Measurements from ENCODE around the gene ING5.
"Not testable (repeated sequence)": the region's sequence is repeated elsewhere in the genome, so short reads cannot be mapped to it uniquely, and the experiment has no call there.

The ING5 gene

DNA sequence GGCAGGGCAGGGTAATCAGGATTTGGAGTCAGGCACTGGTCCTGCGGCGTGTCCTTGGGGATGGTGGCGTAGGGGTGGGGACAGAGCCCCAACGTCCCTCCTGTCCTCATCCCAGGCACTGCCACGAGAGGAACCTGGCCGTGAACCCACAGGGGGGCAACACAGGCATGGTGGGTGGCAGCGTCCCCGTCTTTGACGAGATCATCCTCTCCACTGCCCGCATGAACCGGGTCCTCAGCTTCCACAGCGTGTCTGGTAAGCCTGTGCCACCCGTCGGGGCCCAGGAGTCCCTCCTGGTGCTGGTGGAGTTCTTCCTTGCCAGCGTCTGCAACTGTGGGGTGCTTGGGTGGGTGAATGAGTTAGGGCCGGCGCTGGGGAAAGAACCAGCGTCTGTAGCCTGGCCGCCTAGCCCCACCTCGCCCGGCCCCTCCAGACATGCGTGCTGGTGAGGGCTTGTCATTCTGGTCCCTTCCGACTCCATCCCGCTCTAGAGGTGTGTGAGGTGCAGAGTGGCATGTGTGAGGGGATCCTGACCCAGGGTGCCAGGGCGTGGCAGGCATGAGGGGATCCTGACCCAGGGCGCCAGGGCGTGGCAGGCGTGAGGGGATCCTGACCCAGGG lies 40.6 kb downstream of the ING5 start:
- no peak for DNase-seq

DNA sequence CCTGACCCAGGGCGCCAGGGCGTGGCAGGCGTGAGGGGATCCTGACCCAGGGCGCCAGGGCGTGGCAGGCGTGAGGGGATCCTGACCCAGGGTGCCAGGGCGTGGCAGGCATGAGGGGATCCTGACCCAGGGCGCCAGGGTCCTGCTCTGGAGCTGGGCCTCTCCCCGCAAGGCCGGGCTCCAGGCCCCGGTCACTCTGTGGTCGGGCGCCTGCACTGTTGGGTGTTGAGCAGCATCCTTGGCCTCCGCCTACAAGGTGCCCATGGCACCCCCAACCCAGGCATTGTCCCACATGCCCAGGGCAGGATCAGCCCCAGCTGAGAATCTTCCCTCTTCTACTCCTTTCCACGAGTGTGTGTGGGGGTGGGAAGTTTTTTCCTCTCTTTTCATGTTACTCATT lies 41.2 kb downstream of the ING5 start:
- not testable (repeated sequence) for DNase-seq

DNA sequence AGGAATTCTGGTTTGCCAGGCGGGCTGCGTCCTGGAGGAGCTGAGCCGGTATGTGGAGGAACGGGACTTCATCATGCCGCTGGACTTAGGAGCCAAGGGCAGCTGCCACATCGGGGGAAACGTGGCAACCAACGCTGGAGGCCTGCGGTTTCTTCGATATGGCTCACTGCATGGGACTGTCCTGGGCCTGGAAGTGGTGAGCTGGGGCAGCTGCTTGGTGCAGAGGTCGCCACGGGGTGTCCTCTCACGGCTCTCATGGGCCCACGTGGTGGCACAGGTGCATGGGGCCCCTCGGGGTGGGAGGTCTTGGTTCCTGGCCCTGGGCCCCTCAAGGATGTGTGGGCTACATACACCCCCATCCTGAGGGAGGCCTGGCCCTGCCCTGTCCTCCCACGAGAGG lies 41.8 kb downstream of the ING5 start:
- DNase-seq = no peak

DNA sequence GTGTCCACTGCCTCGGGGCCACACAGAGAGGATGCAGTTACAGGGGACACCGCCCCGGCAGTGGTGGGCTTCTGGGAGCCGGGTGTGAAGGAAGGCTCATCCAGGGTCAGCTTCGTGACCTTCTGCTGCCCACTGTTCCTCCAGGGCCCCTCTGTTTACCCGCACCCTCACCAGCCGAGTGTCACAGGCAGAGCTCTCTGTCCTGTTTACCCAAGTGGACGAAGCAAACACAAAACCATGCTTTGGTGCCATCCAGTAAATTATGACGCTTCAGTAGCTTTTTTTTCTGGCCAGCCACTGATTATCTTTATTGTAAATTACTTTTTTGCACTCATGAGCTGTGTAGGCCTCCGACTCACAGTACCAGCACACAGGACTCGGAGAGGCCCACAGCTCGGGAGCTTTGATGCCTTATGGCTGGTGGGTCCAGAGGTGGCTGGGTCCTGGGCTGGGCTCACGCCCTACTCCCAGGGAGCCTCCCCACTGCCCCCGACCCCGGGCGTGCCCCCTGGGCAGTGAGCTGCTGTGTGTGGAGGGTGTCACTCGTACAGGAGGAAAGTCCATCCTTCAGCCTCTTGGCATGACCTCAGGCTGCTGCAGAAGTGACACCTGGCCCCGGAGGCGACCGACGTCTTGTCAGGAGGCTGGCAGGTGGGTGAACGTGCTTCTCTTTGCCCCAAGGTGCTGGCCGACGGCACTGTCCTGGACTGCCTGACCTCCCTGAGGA lies 42.4 kb downstream of the ING5 start:
- no peak for DNase-seq

DNA sequence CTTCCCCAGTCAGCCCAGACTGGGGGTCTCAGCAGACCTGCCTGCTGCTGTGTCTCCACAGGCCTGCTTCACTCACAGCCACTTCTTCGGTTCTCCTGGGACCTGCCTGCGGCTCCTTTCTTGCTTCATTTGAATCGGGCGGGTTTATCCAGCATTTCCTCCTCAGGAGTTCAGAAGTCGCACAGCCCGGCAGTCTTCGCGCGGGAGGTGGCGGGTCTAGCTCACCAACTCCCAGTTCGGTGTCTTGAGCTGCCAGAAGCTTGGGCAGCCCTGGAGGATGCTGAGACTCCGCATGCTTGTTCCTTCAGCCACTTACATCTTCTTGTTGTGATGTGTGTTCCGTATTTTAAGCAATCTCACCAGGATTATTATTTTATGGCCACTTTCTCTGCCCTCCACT lies 43.4 kb downstream of the ING5 start:
- no peak for DNase-seq

DNA sequence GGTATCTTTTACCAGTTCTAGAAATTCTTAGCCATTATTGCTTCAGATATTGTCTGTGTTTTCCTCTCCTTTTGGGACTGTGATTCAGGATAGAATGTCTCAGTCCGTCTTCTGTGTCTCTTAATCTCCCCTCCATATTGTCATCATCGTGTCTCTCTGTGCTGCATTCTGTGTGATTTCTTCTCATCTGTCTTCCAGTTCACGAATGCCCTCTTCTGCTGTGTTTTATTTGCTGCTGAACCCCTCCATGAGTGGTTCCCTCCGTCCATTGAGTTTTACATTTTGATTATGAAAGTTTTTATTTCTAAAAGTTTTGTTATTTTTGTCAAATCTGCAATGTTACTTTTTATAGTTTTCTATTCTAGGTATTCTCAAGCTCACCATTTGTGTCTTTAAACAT lies 44.2 kb downstream of the ING5 start:
- no peak for DNase-seq

DNA sequence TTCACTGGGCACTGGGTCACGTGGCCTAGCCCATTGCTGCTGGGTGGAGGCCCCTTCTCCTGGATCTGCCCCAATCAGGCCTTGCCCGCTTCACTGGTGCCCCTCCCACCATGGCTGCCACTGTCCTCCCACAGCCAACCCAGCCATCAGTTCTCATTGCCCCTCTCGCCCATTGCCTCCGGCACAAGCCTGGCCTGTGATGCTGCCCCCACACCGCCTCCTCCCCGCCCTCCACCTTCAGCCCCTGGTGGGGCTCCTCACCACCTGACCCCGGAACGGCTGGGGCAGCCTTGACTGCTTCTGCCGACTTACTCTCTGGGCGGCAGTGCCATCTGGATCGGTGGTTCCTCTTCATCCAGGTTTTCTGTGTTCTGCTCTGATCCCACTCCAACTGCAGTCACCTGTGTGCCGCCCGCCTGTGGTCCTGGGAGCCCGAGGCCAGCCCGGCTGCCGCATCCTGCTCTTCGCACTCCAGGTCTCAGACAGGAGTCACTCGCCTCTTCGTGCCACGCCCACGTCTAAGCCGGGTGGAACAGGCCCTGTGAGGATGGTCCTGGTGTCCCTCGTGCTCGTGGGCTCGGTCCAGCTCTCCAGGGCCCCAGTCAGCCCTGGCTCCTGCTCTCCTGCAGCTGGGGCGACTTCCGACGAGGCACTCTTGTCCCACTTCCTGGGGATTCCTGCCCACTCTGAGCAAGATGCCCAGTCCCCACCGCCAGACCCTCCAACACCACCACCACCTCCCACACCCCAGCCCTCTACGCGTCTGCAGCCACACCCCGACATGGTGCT lies 46.8 kb downstream of the ING5 start:
- DNase-seq = no peak

DNA sequence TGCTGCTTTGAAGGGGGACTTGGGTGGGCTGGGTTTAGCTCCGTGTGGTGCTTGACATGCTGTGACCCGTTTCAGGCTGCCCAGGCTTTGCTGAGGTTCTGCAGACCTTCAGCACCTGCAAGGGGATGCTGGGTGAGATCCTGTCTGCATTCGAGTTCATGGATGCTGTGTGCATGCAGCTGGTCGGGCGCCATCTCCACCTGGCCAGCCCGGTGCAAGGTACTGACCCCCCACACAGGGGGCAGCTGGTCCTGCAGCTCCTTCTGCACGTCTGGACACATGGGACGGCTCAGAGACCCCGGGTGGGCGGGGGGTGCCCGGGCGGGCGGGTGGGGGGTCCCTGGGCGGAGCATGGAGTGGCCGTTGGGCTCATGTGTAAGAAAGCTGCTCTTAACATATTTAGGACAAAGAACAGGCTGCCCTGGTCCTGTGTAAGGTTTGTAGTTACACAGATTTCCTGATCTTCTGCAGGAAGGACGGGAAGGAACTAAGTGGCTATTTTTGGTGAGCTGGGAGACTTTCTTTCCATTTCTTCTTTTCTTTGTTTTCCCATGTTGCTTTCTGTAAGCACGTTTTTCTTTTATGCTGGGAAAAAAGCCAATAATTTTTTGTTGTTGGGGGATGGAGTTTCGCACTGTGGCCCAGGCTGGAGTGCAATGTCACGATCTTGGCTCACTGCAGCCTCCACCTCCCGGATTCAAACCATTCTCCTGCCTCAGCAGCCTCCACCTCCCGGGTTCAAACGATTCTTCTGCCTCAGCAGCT lies 48.4 kb downstream of the ING5 start:
- DNase-seq = no peak

DNA sequence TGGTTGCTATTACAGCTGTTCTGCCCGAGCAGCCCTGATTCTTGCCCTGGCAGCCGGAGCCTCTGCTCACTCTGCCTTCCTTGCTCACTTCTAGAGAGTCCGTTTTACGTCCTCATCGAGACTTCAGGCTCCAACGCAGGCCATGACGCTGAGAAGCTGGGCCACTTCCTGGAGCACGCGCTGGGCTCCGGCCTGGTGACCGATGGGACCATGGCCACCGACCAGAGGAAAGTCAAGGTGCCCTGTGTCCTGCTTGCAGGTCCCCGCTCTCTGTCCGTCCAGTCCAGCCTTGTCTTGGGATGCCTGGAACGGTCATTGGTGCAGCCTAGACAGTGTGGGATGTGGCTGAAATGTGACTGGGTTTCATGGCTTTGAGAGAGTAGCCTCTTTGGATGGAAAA lies 49.3 kb downstream of the ING5 start:
- DNase-seq = no peak

DNA sequence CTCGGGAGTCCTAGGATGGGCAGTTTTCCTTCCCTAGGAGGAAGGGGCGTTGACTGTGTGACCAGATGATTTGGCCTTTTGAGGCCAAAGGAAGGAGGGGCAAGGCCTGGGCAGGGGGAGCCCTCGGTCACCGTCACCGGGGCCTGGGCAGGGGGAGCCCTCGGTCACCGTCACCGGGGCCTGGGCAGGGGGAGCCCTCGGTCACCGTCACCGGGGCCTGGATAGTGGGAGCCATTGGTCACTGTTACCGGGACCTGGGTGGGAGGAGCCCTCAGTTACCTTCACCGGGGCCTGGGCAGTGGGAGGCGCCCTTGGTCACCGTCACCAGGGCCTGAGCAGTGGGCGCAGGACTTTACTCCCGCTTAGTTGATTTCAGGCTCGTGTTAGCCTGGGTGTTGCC lies 49.9 kb downstream of the ING5 start:
- DNase-seq = no peak

DNA sequence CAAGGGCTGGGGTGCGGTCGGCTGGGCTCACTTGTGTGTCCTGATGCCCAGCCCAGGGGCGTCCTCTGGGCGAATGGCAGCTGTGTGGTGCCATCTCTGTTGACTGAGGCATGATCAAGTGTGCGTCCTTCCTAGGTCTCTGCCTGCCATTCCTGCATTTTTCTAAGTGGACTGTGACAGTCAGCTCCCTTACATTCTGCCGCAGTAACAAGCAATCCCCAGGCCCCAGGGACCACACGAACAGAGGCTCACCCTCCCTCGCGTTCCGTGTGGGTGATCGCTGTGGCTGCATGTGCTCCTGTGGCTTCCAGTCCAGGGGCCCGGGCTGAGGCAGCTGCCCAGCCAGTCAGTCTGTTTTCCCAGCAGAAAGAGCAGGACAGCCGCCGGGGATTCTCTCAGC lies 50.4 kb downstream of the ING5 start:
- no peak for DNase-seq

DNA sequence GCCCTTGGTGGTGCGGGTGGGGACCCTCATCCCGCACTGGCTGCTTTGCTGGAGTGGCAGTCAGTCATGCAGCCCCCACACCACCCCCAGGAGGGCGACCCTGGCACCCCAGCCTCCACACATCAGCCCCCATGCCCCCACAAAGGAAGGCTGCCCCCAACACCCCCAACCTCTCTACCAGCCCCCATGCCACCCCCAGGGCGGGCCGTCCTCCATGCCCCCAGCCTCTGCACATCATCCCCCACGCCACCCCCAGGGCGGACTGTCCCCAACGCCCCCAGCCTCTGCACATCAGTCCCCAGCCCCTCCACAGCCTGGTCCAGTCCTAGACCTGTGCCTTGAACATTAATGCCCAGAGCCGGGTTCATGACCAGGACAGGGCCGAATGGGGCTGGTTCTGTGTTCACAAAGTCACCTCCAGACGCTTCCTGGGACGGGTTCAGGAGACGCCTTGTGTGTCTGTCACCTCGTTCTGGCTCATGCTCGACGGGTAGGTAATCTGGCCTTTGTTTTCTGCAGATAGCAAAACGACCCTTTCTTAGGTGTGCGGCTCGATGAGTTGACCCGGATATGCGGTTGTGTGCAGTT lies 50.9 kb downstream of the ING5 start:
- no peak for DNase-seq

DNA sequence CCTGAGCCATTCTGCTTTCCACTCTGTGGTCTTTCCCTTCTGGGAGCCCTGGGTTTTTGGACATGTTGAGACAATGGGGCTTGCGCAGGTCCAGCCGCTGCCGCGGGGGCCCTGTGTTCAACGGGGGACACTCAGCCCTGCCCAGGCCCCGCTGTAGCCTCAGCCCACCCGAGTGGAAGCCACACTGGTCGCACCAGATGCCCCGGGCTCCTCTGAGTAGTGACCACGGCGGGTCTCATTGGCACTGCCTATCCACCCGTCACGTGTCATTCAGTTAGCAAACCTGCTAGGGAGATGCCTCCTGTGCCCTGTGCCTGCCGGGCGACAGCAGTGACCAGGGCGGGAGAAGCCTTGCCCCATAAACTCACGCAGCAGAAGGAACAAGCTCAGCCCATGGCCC lies 51.7 kb downstream of the ING5 start:
- DNase-seq = no peak

DNA sequence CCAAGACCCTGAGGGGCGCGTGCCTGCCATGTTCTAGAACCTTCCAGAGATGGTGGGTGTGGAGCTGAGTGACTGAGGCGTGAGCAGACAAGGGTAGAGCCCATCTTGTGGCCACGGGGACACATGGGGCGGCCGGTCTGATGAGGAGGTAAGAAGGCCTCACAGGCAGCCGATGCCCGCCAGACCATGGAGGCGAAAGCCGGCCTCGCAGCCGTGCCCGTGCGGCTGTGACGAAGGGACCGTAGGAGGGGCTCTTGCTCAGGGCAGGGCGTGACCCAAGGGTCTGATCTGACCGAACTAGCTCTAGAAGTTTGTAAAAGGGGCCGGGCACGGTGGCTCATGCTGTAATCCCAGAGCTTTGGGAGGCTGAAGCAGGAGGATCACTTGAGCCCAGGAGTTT lies 52.2 kb downstream of the ING5 start:
- no peak for DNase-seq

DNA sequence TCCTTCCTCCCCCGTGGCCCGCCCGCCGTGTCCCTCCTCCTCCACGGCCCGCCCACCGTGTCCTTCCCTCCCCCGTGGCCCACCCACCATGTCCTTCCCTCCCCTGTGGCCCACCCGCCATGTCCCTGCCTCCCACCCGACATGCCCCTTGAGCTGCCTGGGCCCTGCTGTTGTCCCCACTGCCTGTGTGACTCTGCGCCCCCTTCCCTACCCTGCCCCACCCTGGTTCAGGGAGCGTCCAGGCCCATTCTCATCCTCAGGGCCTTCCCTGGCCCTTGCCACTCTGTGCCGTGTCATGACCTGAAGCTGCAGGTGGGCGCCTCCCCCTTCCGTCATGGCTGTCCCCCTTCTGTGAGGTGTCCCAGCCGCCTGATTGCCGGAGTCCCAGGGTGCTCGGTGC lies 53.3 kb downstream of the ING5 start:
- DNase-seq = no peak

DNA sequence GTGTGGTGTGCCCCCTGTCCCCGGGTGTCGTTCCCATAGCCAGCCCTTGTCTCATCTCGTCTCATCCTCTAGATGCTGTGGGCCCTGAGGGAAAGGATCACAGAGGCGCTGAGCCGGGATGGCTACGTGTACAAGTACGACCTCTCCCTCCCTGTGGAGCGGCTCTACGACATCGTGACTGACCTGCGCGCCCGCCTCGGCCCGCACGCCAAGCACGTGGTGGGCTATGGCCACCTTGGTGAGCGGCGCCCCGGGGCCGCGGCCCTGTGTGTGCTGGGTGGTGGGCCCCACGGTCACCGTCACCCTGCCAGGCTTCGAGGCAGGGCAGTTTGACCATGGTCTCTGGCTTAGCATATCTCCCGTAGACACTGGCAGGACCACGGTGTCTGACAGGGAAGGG lies 53.9 kb downstream of the ING5 start:
- DNase-seq = no peak

DNA sequence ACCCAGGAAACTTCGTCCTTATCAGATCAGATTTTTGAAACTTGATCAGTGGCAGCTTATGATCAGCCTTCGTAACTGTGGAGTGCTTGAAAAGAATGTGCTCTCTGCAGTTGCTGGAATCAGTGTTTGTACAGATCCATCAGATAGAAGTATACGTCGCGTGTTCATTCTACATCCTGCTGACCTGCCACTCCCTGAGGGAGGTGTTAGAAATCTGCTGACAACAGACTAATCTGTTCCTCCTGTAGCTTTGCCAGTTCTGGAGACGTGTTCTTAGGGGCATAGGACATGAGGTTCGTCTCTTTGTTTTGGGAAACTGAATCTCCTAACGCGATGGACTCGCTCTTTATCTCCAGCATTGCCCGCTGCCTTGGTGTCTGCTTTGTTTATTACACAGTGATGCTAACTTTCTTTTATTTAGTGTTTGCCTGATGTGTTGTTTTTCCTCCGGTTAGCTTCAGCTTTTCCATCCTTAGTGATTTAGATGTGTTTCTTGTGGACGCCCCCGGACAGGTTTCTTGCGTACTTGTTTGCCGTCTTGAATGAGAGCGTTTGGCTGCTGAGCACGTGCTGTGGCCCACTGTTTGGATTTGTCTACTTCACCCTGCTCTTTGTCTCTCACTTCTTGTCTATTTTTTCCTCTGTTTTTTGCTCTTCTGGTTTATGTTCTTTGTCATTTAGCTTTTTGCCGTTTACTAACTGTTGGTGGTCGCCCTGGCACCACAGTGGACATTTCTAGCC lies 57.4 kb downstream of the ING5 start:
- DNase-seq = peak; percentile 42

DNA sequence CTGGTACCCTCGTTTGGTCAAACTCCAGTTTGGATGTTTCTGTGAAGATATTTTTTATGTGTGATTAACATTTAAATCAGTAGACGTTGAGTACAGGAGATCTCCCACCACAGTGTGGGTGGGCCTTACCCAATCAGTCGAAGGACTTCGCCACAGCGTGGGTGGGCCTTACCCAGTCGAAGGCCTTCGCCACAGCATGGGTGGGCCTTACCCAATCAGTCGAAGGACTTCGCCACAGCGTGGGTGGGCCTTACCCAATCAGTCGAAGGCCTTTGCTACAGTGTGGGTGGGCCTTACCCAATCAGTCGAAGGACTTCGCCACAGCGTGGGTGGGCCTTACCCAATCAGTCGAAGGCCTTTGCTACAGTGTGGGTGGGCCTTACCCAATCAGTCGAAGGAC lies 58.1 kb downstream of the ING5 start:
- not testable (repeated sequence) for DNase-seq

DNA sequence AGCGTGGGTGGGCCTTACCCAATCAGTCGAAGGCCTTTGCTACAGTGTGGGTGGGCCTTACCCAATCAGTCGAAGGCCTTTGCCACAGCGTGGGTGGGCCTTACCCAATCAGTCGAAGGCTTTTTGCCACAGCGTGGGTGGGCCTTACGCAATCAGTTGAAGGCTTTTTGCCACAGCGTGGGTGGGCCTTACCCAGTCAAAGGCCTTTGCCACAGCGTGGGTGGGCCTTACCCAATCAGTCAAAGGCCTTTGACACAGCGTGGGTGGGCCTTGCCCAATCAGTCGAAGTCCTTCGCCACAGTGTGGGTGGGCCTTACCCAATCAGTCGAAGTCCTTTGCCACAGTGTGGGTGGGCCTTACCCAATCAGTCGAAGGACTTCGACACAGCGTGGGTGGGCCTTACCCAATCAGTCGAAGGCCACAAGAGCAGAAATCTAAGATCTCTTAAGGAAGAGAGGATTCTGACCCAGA lies 58.5 kb downstream of the ING5 start:
- DNase-seq = no peak

DNA sequence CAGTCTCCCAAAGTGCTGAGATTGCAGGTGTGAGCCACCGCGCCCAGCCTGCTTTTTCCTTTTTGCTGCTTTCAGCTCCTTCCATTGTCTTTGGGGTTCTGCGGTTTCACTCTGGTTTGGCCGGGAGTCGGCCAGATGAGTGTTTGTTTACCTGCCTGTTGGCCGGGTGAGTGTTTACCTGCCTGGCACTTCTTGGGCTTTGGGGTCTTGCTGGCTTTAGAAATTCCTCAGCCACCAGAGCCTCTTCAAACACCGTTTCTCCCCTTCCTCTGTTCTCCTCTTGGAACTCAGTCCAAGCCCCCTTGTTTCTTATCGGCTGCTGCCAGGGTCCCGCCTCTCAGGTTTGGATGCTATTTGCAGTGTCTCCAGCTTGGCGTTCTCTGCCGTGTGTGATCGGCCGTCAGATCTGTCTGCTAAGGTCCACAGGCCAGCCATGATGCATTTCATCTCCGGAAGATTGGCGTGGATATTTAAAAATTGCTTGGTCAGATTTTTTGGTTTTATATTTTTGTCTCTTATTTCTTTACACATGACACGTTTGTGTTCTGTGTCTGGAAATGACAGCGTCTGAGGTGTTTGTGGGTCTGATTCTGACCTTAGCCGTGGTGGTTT lies 60.6 kb downstream of the ING5 start:
- DNase-seq = peak; percentile 47

DNA sequence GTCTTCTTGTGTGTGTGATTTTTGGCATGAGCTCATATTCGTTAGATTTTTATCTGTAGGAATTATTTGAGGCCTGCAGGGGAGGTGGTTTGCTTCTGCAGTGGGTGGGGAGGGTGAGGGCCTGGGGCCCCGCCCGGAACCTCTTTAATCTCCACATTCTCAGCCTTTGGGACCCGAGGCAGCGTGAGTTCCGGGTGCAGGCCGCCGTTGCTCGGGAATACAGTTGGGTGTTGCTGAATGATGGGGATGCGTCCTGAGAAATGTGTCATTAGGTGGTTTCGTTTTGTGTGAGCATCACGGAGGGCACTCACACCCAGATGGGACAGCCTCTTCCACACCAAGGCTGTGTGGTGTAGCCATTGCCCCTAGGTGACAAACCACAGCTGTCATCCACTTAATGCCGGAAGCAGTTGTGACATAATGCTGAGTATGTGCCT lies 61.1 kb downstream of the ING5 start:
- DNase-seq = peak; percentile 95

All from activated CD4-positive, alpha-beta T cell treated with anti-CD3 and anti-CD28 coated beads, Interleukin-10, Interleukin-2, amounts not matched to agents 100 ng/mL and 50 ng/mL, durations not matched to agents 16 hours and 8 hours (primary cell).